ENCODE results near the gene ZNF274. TPM values are rescaled to one million over a fixed set of nuclear protein-coding genes. Genes with fewer than 3 reads are reported as not detected.

ZNF274 gene
- total RNA-seq, 1 experiment from 2014 or later: 27.5 TPM

DNA sequence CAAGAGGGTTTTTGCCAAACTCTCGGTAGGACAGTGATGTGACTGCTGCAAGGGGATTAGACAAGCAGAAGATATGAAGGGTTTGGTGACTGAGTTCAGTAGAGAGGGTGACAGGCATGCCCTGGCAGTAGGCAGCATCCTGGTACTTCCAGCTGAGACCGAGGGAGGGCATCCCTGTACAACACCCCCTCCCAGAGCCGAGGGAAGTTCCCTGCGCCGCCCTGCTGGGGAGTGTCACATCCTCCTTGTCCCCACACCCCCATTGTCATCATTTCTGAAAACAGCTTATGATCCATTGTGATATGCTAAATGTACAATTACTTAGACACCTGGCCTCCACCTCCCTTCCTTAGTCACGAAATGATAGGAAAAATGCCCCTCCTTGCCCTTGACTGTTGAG lies 60.5 kb downstream of the ZNF274 start:
- no peaks in the 10 kb centered on the region for H3K4me1 Mint-ChIP-seq
- CTCF ChIA-PET: interaction anchor here (0.5 to 1.1 kb wide), 2 partner anchors 9 to 150 kb away, joined by 3 to 4 read pairs; no protein-coding TSS in a partner anchor
- POLR2A ChIA-PET: no interaction called here
- no peak overlapping the region for H3K4me3 Mint-ChIP-seq
- peak overlapping the region; percentile 82 for H3K27ac Mint-ChIP-seq
- H3K36me3 Mint-ChIP-seq: peaks cover 98% of the 10 kb centered on the region
- no peak for TF ChIP-seq MXD4 (CRISPR knock-in tag; IDR thresholded peaks at IDR 0.05; ENCODE audit: borderline replicate concordance)
- TF ChIP-seq HMGA2 (CRISPR knock-in tag; IDR thresholded peaks at IDR 0.05): no peak
- TF ChIP-seq NFYB (CRISPR knock-in tag; conservative IDR thresholded peaks at IDR 0.05; ENCODE audit: low read depth): no peak
- TF ChIP-seq, protein P1, sequence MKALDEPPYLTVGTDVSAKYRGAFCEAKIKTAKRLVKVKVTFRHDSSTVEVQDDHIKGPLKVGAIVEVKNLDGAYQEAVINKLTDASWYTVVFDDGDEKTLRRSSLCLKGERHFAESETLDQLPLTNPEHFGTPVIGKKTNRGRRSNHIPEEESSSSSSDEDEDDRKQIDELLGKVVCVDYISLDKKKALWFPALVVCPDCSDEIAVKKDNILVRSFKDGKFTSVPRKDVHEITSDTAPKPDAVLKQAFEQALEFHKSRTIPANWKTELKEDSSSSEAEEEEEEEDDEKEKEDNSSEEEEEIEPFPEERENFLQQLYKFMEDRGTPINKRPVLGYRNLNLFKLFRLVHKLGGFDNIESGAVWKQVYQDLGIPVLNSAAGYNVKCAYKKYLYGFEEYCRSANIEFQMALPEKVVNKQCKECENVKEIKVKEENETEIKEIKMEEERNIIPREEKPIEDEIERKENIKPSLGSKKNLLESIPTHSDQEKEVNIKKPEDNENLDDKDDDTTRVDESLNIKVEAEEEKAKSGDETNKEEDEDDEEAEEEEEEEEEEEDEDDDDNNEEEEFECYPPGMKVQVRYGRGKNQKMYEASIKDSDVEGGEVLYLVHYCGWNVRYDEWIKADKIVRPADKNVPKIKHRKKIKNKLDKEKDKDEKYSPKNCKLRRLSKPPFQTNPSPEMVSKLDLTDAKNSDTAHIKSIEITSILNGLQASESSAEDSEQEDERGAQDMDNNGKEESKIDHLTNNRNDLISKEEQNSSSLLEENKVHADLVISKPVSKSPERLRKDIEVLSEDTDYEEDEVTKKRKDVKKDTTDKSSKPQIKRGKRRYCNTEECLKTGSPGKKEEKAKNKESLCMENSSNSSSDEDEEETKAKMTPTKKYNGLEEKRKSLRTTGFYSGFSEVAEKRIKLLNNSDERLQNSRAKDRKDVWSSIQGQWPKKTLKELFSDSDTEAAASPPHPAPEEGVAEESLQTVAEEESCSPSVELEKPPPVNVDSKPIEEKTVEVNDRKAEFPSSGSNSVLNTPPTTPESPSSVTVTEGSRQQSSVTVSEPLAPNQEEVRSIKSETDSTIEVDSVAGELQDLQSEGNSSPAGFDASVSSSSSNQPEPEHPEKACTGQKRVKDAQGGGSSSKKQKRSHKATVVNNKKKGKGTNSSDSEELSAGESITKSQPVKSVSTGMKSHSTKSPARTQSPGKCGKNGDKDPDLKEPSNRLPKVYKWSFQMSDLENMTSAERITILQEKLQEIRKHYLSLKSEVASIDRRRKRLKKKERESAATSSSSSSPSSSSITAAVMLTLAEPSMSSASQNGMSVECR (CRISPR knock-in tag; IDR thresholded peaks at IDR 0.05; ENCODE audit: borderline replicate concordance): no peak
- no peak for TF ChIP-seq SMAD4 (CRISPR knock-in tag; IDR thresholded peaks at IDR 0.05)
- TF ChIP-seq CBFB (CRISPR knock-in tag; IDR thresholded peaks at IDR 0.05; ENCODE audit: low read depth): no peak
- TF ChIP-seq TCF7 (CRISPR knock-in tag; IDR thresholded peaks at IDR 0.05; ENCODE audit: low read depth): no peak
- no peak for TF ChIP-seq JUN (CRISPR knock-in tag; IDR thresholded peaks at IDR 0.05)
- no peak for TF ChIP-seq PRDM15 (CRISPR knock-in tag; IDR thresholded peaks at IDR 0.05)
- no peak for TF ChIP-seq ZNF317 (CRISPR knock-in tag; IDR thresholded peaks at IDR 0.05; ENCODE audit: borderline replicate concordance, low read depth)
- TF ChIP-seq ATF1 (CRISPR knock-in tag; IDR thresholded peaks at IDR 0.05): no peak
- no peak for TF ChIP-seq NR2C2 (CRISPR knock-in tag; IDR thresholded peaks at IDR 0.05)
- TF ChIP-seq NFE2L1 (CRISPR knock-in tag; IDR thresholded peaks at IDR 0.05): no peak
- no peak for TF ChIP-seq ZNF425 (CRISPR knock-in tag; conservative IDR thresholded peaks at IDR 0.05)
- TF ChIP-seq ETV6 (CRISPR knock-in tag; IDR thresholded peaks at IDR 0.05): no peak
- no peak for TF ChIP-seq IRF2 (CRISPR knock-in tag; IDR thresholded peaks at IDR 0.05; ENCODE audit: borderline replicate concordance, low read depth)
- TF ChIP-seq GTF2I (CRISPR knock-in tag; conservative IDR thresholded peaks at IDR 0.05): no peak
- no peak for TF ChIP-seq SP1 (CRISPR knock-in tag; conservative IDR thresholded peaks at IDR 0.05)
- TF ChIP-seq, protein P2, sequence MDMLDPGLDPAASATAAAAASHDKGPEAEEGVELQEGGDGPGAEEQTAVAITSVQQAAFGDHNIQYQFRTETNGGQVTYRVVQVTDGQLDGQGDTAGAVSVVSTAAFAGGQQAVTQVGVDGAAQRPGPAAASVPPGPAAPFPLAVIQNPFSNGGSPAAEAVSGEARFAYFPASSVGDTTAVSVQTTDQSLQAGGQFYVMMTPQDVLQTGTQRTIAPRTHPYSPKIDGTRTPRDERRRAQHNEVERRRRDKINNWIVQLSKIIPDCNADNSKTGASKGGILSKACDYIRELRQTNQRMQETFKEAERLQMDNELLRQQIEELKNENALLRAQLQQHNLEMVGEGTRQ (CRISPR knock-in tag; IDR thresholded peaks at IDR 0.05): no peak
- no peak for ATAC-seq
- H3K27me3 Mint-ChIP-seq (ENCODE audit: low read depth): no peaks in the 10 kb centered on the region
- H3K9me3 Mint-ChIP-seq: peaks cover 2% of the 10 kb centered on the region
- no peak for DNase-seq (ENCODE audit: low spot score)
